Osteoblast (primary cell): ENCODE data around the gene HS6ST1. TPM values are rescaled to one million over a fixed set of nuclear protein-coding genes. Genes with fewer than 3 reads are reported as not detected.

Experiments used
- DNase-seq: peaks from one replicate; pipeline ENCODE4 v3.0.0; 2011; ENCODE audit warnings: low spot score, mixed read lengths; ENCODE audit not compliant: insufficient read length; ENCODE audit errors: missing footprints
- H2AFZ ChIP-seq: 2 replicates; pipeline ENCODE4 v1.6.0; 2011; ENCODE audit warnings: mild to moderate bottlenecking, low read length
- H3K27ac ChIP-seq: 2 replicates; pipeline ENCODE4 v1.5.1; 2011; ENCODE audit warnings: mild to moderate bottlenecking, low read depth, low read length, moderate library complexity
- H3K27me3 ChIP-seq: 2 replicates; pipeline ENCODE4 v1.6.0; 2012; ENCODE audit warnings: mild to moderate bottlenecking, control low read depth, inconsistent platforms, low read length, moderate library complexity; ENCODE audit not compliant: insufficient read depth
- H3K36me3 ChIP-seq: 2 replicates; pipeline ENCODE4 v1.5.1; 2011; ENCODE audit warnings: mild to moderate bottlenecking, low read length, control low read depth, moderate library complexity; ENCODE audit not compliant: insufficient read depth
- H3K4me1 ChIP-seq: 2 replicates; pipeline ENCODE4 v1.5.1; 2011; ENCODE audit warnings: mild to moderate bottlenecking, low read length, control low read depth, moderate library complexity; ENCODE audit not compliant: insufficient read depth
- H3K4me2 ChIP-seq: 2 replicates; pipeline ENCODE4 v1.6.0; 2011; ENCODE audit warnings: mild to moderate bottlenecking, low read length; ENCODE audit not compliant: insufficient read depth
- H3K4me3 ChIP-seq: fragments of 200-600 bp; sonication (generic); 3 replicates; pipeline ENCODE4 v1.5.1; 2012; ENCODE audit warnings: mild to moderate bottlenecking, low read length, inconsistent platforms; ENCODE audit not compliant: insufficient read depth
- H3K79me2 ChIP-seq: 2 replicates; pipeline ENCODE4 v1.6.0; 2012; ENCODE audit warnings: mild to moderate bottlenecking, low read length, control low read depth, inconsistent platforms; ENCODE audit not compliant: insufficient read depth
- H3K9me3 ChIP-seq: 2 replicates; pipeline ENCODE4 v1.5.1; 2011; ENCODE audit warnings: low read depth, low read length, control low read depth
- H4K20me1 ChIP-seq: 2 replicates; pipeline ENCODE4 v1.6.0; 2012; ENCODE audit warnings: mild to moderate bottlenecking, low read length, control low read depth; ENCODE audit not compliant: insufficient read depth
- CTCF ChIP-seq: IDR thresholded peaks from 2 replicates; pipeline ENCODE4 v1.5.1; 2011; ENCODE audit warnings: mild to moderate bottlenecking, low read depth, low read length, moderate library complexity; ENCODE audit errors: extremely low read depth
- total RNA-seq: library from RNA; depleted of rRNA; stranded (reverse); fragments of >200 nt; gene quantifications from 2 replicates; pipeline ENCODE4 v1.2.3, GENCODE V29; 2012

Gene HS6ST1
- total RNA-seq, 1 donor, result 18.8 TPM

DNA sequence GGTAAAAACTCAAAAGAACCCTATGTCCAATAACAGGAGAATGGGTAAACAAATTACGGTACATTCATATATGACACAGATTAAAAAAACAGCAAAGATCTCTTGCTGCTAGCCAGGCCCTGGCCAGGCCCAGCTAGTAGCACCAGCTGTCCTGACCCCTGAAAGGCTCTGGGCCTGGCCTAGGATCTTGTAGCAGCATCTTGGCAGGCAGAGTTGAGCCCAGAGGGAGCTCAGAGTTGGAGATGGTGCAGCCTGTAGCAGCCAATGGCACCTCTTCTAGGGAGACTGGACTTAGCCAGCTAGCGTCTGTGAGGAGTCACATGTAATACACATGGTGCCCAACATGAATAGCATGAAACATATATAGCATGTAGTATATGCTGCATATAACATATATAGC is 69.1 kb downstream of the HS6ST1 start:
- Histone ChIP-seq H3K4me2 (no peak overlapping the region), H2AFZ (no peak overlapping the region), H3K4me1 (no peaks in the 10 kb centered on the region), H3K79me2 (no peaks in the 10 kb centered on the region), H3K27ac (no peak overlapping the region), H3K36me3 (no peaks in the 10 kb centered on the region), H3K27me3 (no peaks in the 10 kb centered on the region), H3K9me3 (no peaks in the 10 kb centered on the region), H3K4me3 (no peak overlapping the region), H4K20me1 (no peaks in the 10 kb centered on the region)
- no peak for TF ChIP-seq CTCF
- no peak for DNase-seq

DNA sequence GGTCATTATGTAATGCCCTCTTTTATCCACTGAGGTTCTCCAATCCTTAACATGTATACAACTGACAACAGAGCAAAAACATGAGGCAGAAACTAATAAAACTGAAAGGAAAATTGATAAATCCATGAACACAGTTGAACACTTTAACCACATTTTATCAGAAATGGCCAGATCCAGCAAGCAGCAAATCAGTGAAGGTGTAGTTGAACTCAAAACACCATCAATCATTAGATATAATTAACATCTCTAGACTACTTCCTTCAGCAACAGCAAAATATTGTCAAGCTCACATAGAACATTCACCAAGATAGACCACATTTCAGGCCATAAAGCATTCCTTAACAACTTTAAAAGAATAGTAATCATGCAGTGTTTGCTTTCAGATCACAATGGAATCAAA is 72.9 kb downstream of the HS6ST1 start:
- Histone ChIP-seq H2AFZ (no peak overlapping the region), H3K79me2 (no peaks in the 10 kb centered on the region), H3K4me3 (no peak overlapping the region), H3K27ac (no peak overlapping the region), H3K4me2 (no peak overlapping the region), H4K20me1 (no peaks in the 10 kb centered on the region), H3K9me3 (no peaks in the 10 kb centered on the region), H3K27me3 (no peaks in the 10 kb centered on the region), H3K4me1 (no peaks in the 10 kb centered on the region), H3K36me3 (no peaks in the 10 kb centered on the region)
- TF ChIP-seq CTCF, result no peak
- no peak for DNase-seq

GRCh38 chr2:128241896-128242295 is 76.8 kb downstream of the HS6ST1 start:
- Histone ChIP-seq H3K4me3 (no peak overlapping the region), H3K79me2 (no peaks in the 10 kb centered on the region), H2AFZ (no peak overlapping the region), H3K27me3 (peaks cover 3% of the 10 kb centered on the region), H3K4me1 (peaks cover 9% of the 10 kb centered on the region), H3K36me3 (no peaks in the 10 kb centered on the region), H3K9me3 (no peaks in the 10 kb centered on the region), H3K27ac (no peak overlapping the region), H4K20me1 (peaks cover 2% of the 10 kb centered on the region), H3K4me2 (no peak overlapping the region)
- TF ChIP-seq CTCF, result no peak
- no peak for DNase-seq

DNA sequence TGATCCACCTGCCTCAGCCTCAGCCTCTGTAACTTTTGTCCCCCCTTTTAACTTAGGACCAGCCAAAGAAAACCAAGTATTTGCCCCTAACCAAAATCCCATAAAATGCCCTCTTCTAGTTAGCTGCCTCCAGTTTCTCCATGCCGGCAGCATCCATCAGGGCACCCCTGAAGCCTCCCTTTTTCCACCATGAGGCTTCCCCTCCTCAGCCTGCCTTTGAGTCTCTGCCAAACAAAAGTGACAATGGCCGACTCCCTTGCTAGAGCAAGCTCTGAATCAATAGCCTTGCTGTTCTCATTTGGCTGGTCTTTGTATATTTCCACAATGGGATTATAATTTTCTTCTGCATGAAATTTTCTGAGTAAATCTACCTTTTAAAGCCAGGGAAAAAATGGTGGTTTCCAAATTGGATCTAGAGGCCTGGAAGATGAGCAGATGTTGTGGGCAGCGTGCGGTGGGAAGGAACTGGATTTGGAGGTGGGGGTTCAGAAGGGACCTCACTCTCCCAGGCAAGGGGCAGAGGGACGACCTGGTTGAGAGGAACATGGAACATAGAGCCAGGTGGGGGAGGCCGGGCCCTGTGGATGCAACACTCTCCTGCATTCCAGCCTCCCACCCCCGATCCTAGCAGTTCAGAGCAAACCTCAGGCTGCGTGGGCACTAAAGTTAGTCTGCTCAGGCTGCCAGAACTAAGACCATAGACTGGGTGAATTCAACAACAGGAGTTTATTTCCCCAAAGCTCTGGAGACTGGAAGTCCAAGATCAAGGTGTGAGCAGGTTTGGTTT is 80.6 kb downstream of the HS6ST1 start:
- H3K4me2 ChIP-seq, result no peak overlapping the region
- H2AFZ ChIP-seq, result no peak overlapping the region
- DNase-seq, result no peak
- peaks cover 2% of the 10 kb centered on the region for H4K20me1 ChIP-seq
- peak overlapping the region; percentile 86 for H3K27ac ChIP-seq
- no peaks in the 10 kb centered on the region for H3K79me2 ChIP-seq
- TF ChIP-seq CTCF, result no peak
- no peaks in the 10 kb centered on the region for H3K36me3 ChIP-seq
- peaks cover 3% of the 10 kb centered on the region for H3K27me3 ChIP-seq
- no peak overlapping the region for H3K4me3 ChIP-seq
- H3K9me3 ChIP-seq, result no peaks in the 10 kb centered on the region
- H3K4me1 ChIP-seq, result peaks cover 20% of the 10 kb centered on the region
